HepG2 (cell line): ENCODE measurements around the gene NEK8. TPM values are rescaled to one million over a fixed set of nuclear protein-coding genes. Genes with fewer than 3 reads are reported as not detected.

Experiments
- ARHGAP35 ChIP-seq: sonication (generic); formaldehyde crosslinking; IDR thresholded peaks from 2 replicates; pipeline ENCODE4 v1.9.0; 2022; ENCODE audit warnings: mild to moderate bottlenecking, inconsistent platforms, moderate library complexity, missing genetic modification reagents, borderline replicate concordance
- CSRNP1 ChIP-seq: sonication (generic); formaldehyde crosslinking; IDR thresholded peaks from 2 replicates; pipeline ENCODE4 v1.8.1; 2023; ENCODE audit warnings: mild to moderate bottlenecking, missing genetic modification reagents
- SNAPC4 ChIP-seq: sonication (generic); formaldehyde crosslinking; IDR thresholded peaks from 2 replicates; pipeline ENCODE4 v1.4.0; 2020; ENCODE audit warnings: mild to moderate bottlenecking, missing genetic modification reagents
- ZNF740 ChIP-seq: sonication (generic); formaldehyde crosslinking; IDR thresholded peaks from 2 replicates; pipeline ENCODE4 v1.4.0; 2020; ENCODE audit warnings: missing genetic modification reagents
- polyA plus RNA-seq, 8 experiments: library from polyadenylated mRNA; depleted of rRNA in 3 of 8; stranded (reverse) in 7 of 8; unstranded in 1 of 8; fragments of >200 nt; fragmentation: Illumina TruSeq in 4 of 8; extraction: Trizol in 4 of 8; gene quantifications; 2 replicates each; pipeline versions ENCODE4 v1.2.1 to v1.2.3, GENCODE V29; 2011 to 2016; ENCODE audit warnings: low read depth in 4 of 8, missing spikeins in 1 of 8, mixed read lengths in 1 of 8; ENCODE audit not compliant: insufficient read depth in 1 of 8
- total RNA-seq, 5 experiments: library from RNA; depleted of rRNA; stranded (reverse); fragments of >200 nt; fragmentation: Illumina TruSeq; extraction: Trizol; gene quantifications; 2 replicates each; pipeline ENCODE4 v1.2.3, GENCODE V29; 2016; ENCODE audit warnings: low read depth in 1 of 5

NEK8 gene
- total and polyA plus RNA-seq, 2 of the 13 experiments (the other 11 are each of a cell fraction or from before 2014, with no cell fraction given): 5.8 to 13.5 TPM

- peak; percentile 26; the same call in 1 of the 2 replicates for TF ChIP-seq SNAPC4 (CRISPR knock-in tag)
- TF ChIP-seq ZNF740: peak; percentile 45; the same call in 1 of the 2 replicates
- peak; percentile 80 for TF ChIP-seq CSRNP1 (CRISPR knock-in tag)
- TF ChIP-seq ARHGAP35 (CRISPR knock-in tag): no peak
These were observed 30.2 kb upstream of the NEK8 start (continued) for GRCh38 chr17:28698253-28698941.
